IPS DF 4.7 (cell line): ENCODE data around the gene OR10V1.

ENCODE experiments used
- DNase-seq: peaks from one replicate; pipeline ENCODE4 v3.0.0-alpha.2; 2013; ENCODE audit warnings: low spot score; ENCODE audit errors: extremely low read depth

OR10V1 gene

GRCh38 chr11:59668950-59669610 lies 44.6 kb downstream of the OR10V1 start, which contains the start of gene PATL1:
TSS of gene PATL1 (minus strand) at chr11:59669037. CDS start at chr11:59668895, 142 bp downstream.
- DNase-seq, result peak; percentile 95

GRCh38 chr11:59668188-59668949 lies 45.3 kb downstream of the OR10V1 start:
- DNase-seq, result no peak

DNA sequence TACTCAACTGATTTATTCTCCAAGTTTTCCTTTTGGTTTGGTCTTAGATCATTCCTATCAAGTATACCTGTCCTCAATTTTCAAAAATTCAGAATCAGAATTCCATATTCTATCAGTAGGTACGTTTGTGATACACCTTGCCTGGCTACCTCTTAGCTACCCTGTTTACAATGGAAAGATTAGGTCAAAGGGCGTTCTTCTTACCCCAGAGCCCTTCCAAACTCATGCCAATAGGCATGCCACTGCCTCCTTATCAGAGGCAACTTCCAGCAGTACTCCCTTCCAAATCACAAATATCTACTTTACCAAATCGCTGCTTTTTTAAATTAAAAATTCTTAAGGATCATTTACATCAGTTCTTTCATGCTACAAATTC lies 45.8 kb downstream of the OR10V1 start:
- DNase-seq, result no peak

DNA sequence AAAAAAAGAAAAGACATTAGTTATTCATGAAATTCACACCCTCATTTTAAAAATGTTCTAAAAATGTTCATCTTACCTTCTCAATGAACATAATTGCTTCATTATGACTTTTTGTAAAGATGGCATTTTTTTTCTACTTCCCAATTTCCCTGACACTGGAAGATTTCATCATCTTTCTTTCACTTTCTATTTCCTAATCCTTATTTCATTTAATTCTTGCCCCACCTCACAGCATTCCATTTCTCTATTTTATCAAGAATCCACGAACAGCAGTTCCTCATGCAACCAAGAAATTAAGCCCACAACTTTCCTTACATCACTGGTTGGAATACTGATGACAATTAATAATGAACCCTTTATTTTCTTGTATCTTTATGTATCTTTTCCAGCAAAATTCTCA lies 46.7 kb downstream of the OR10V1 start:
- no peak for DNase-seq
